Measurements from ENCODE around the gene ZNF382.
A peak's percentile ranks its signal among the peaks of the same experiment; 100 is the strongest.

ZNF382 gene

GRCh38 chr19:36605101-36605876 is at the start of gene ZNF382:
TSS of gene ZNF382 (plus strand) at chr19:36605313. CDS start at chr19:36609915, 4,602 bp downstream.
- DNase-seq (ENCODE audit: low read depth): peak; percentile 61
- TF ChIP-seq CTCF (conservative IDR thresholded peaks at IDR 0.05; ENCODE audit: control insufficient read depth, insufficient read depth, low read depth, low read length): no peak
- H3K4me3 ChIP-seq (ENCODE audit: control insufficient read depth, low read depth, low read length): peak within 1 kb of the TSS; percentile 74

- no peak for DNase-seq (ENCODE audit: low read depth)
- no peak for TF ChIP-seq CTCF (conservative IDR thresholded peaks at IDR 0.05; ENCODE audit: control insufficient read depth, insufficient read depth, low read depth, low read length)
- no peak overlapping the region for H3K4me3 ChIP-seq (ENCODE audit: control insufficient read depth, low read depth, low read length)
These were observed 40.7 kb upstream of the ZNF382 start for GRCh38 chr19:36564391-36564790.

GRCh38 chr19:36572593-36573019 is 32.5 kb upstream of the ZNF382 start:
- no peak for DNase-seq (ENCODE audit: low read depth)
- no peak for TF ChIP-seq CTCF (conservative IDR thresholded peaks at IDR 0.05; ENCODE audit: control insufficient read depth, insufficient read depth, low read depth, low read length)
- H3K4me3 ChIP-seq (ENCODE audit: control insufficient read depth, low read depth, low read length): peak overlapping the region; percentile 93

GRCh38 chr19:36573020-36573894 is 31.9 kb upstream of the ZNF382 start, which contains the start of gene ZNF529:
TSS of gene ZNF529 (minus strand) at chr19:36573292. CDS start at chr19:36572346, 946 bp downstream.
- TF ChIP-seq CTCF (conservative IDR thresholded peaks at IDR 0.05; ENCODE audit: control insufficient read depth, insufficient read depth, low read depth, low read length): no peak
- peak; percentile 88 for DNase-seq (ENCODE audit: low read depth)
- peak within 1 kb of the TSS; percentile 93 for H3K4me3 ChIP-seq (ENCODE audit: control insufficient read depth, low read depth, low read length)

GRCh38 chr19:36573895-36574720 is 31.0 kb upstream of the ZNF382 start:
- no peak for TF ChIP-seq CTCF (conservative IDR thresholded peaks at IDR 0.05; ENCODE audit: control insufficient read depth, insufficient read depth, low read depth, low read length)
- H3K4me3 ChIP-seq (ENCODE audit: control insufficient read depth, low read depth, low read length): peak overlapping the region; percentile 93
- peak; percentile 22 for DNase-seq (ENCODE audit: low read depth)

GRCh38 chr19:36574741-36575140 is 30.4 kb upstream of the ZNF382 start:
- no peak for DNase-seq (ENCODE audit: low read depth)
- TF ChIP-seq CTCF (conservative IDR thresholded peaks at IDR 0.05; ENCODE audit: control insufficient read depth, insufficient read depth, low read depth, low read length): no peak
- H3K4me3 ChIP-seq (ENCODE audit: control insufficient read depth, low read depth, low read length): no peak overlapping the region

All from fibroblast of mammary gland (primary cell).